NT2/D1 (cell line): ENCODE data around the gene TMEM183A.

Source experiments
- DNase-seq: peaks from one replicate; pipeline ENCODE4 v3.0.0-alpha.2; 2011; ENCODE audit warnings: low read depth, low spot score
- H3K27me3 ChIP-seq: 2 replicates; pipeline ENCODE4 v1.6.0; 2011; ENCODE audit warnings: mild to moderate bottlenecking; ENCODE audit not compliant: insufficient read length, insufficient read depth
- H3K36me3 ChIP-seq: 2 replicates; pipeline ENCODE4 v1.6.1; 2011; ENCODE audit warnings: mild to moderate bottlenecking, low read length, mixed read lengths; ENCODE audit not compliant: insufficient read depth, insufficient read length
- H3K4me1 ChIP-seq: 2 replicates; pipeline ENCODE4 v1.5.1; 2011; ENCODE audit not compliant: insufficient read depth, insufficient read length
- H3K4me3 ChIP-seq: 2 replicates; pipeline ENCODE4 v1.5.1; 2011; ENCODE audit warnings: low read depth; ENCODE audit not compliant: insufficient read length
- H3K9ac ChIP-seq: 2 replicates; pipeline ENCODE4 v1.6.0; 2011; ENCODE audit warnings: low read depth; ENCODE audit not compliant: insufficient read length
- H3K9me3 ChIP-seq: 2 replicates; pipeline ENCODE4 v1.5.1; 2011; ENCODE audit warnings: mild to moderate bottlenecking, low read length; ENCODE audit not compliant: insufficient read depth
- SUZ12 ChIP-seq: IDR thresholded peaks from 2 replicates; pipeline ENCODE4 v1.6.1; 2011; ENCODE audit not compliant: insufficient read length, insufficient read depth; ENCODE audit errors: extremely low read depth
- YY1 ChIP-seq: IDR thresholded peaks from 2 replicates; pipeline ENCODE4 v1.6.1; 2011; ENCODE audit not compliant: insufficient read length, insufficient read depth
- ZNF274 ChIP-seq: IDR thresholded peaks from 2 replicates; pipeline ENCODE4 v1.6.1; 2011; ENCODE audit warnings: mild to moderate bottlenecking, low read depth, low read length

TMEM183A gene

DNA sequence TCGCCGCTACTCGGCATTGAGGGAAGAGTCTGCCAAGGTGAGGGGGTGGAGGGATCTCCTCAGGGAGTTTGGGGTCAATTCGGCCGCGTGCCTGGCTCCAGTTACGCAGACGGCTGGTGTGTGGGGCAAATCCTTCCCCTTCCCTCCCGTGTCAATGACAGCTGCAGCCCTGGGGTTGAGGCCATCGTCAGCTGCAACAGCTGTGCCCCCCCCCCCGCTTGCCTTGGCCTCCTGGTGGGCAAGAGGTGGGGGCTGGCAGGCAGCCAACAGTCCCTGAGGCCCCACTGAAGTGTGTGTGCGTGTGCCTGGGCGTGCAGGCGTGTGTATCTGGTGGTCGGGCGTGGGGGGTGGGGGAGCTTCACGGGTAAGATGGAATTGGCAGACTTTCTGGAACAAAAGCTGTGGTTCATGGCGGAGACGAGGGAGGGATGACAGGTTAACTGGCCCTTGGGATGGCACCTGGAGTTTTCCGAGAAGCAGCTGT is 44.7 kb downstream of the TMEM183A start:
- peaks cover 34% of the 10 kb centered on the region for H3K4me1 ChIP-seq
- H3K9me3 ChIP-seq = no peaks in the 10 kb centered on the region
- TF ChIP-seq YY1 (no peak), SUZ12 (no peak), ZNF274 (no peak)
- no peak for DNase-seq
- H3K27me3 ChIP-seq = no peaks in the 10 kb centered on the region
- peaks cover 13% of the 10 kb centered on the region for H3K36me3 ChIP-seq
- H3K9ac ChIP-seq = no peak overlapping the region
- no peak overlapping the region for H3K4me3 ChIP-seq

DNA sequence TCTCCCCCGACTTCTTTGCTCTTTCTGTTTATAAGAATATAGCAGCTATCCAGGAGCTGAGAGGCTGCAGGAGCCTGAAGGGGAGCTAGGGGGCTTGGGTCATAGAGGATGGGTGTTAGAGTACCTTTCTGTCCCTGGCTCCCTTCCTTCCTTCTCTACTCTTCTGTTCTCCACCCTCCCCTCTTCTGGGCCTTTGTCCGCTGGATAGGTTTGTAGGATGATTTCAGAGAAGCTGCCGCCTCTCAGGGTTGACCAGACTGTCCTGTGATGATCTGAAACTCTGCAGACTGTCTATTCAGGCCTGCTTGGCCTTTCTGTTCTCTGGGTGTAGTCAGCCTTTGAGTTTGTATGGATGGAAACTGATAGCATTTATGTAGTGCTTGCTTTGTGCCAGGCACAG is 45.4 kb downstream of the TMEM183A start:
- no peak for TF ChIP-seq ZNF274
- no peak for TF ChIP-seq SUZ12
- no peak for TF ChIP-seq YY1
- no peak for DNase-seq
- Histone ChIP-seq H3K27me3 (no peaks in the 10 kb centered on the region), H3K4me1 (peaks cover 35% of the 10 kb centered on the region), H3K9me3 (no peaks in the 10 kb centered on the region), H3K36me3 (peaks cover 13% of the 10 kb centered on the region), H3K4me3 (no peak overlapping the region), H3K9ac (no peak overlapping the region)

GRCh38 chr1:203054184-203054583 is 47.0 kb downstream of the TMEM183A start:
- H3K9ac ChIP-seq = no peak overlapping the region
- no peak overlapping the region for H3K4me3 ChIP-seq
- no peaks in the 10 kb centered on the region for H3K9me3 ChIP-seq
- H3K27me3 ChIP-seq = no peaks in the 10 kb centered on the region
- TF ChIP-seq YY1 (no peak), ZNF274 (no peak), SUZ12 (no peak)
- H3K4me1 ChIP-seq = peaks cover 39% of the 10 kb centered on the region
- H3K36me3 ChIP-seq = peaks cover 13% of the 10 kb centered on the region
- DNase-seq = no peak

DNA sequence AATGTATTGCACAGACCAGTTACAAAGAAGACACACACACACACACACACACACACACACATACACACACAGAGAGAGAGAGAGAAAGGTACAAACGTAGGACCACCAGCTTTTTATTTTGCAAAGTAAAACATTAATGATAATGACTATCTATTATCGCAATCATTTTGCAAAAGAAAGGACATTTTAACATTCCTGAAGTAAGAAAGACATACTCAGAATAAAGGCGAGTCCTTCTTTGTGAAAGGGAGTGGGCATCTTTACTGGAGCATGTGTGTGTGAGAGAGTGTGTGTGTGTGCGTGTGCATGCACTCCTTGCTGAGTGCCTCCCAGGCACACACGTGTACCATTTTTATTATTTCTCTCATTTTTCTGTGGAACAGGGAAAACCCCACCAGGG is 47.5 kb downstream of the TMEM183A start:
- H3K9me3 ChIP-seq = no peaks in the 10 kb centered on the region
- TF ChIP-seq ZNF274 (no peak), YY1 (no peak), SUZ12 (no peak)
- no peak overlapping the region for H3K9ac ChIP-seq
- H3K4me1 ChIP-seq = peaks cover 37% of the 10 kb centered on the region
- H3K4me3 ChIP-seq = no peak overlapping the region
- peaks cover 15% of the 10 kb centered on the region for H3K36me3 ChIP-seq
- no peak for DNase-seq
- no peaks in the 10 kb centered on the region for H3K27me3 ChIP-seq

- no peak overlapping the region for H3K4me3 ChIP-seq
- H3K27me3 ChIP-seq = no peaks in the 10 kb centered on the region
- TF ChIP-seq YY1 = no peak
- no peak for TF ChIP-seq ZNF274
- no peak for TF ChIP-seq SUZ12
- DNase-seq = peak; percentile 54
- no peaks in the 10 kb centered on the region for H3K9me3 ChIP-seq
- H3K9ac ChIP-seq = no peak overlapping the region
- H3K4me1 ChIP-seq = peaks cover 39% of the 10 kb centered on the region
- H3K36me3 ChIP-seq = peaks cover 18% of the 10 kb centered on the region
These were observed 48.1 kb downstream of the TMEM183A start for GRCh38 chr1:203055161-203055799.

DNA sequence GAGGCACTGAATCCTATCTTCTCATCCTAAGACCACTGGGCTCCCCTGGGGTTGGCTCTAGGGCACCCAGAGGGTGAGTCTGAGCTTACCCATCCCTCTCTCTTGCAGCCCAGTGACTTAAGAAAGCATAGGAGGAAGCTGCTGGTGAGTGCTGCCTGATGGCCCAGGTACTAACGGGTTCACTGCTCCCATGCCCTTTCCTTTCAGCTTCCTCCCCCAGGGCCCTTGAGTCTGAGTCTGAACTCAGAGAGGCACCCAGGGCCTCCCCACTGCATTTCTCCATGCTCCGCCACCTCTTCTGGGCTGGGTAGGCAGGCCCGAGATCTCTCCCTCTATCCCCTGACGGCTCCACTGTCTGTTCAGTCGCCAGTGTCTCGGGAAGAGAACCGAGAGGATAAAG is 48.8 kb downstream of the TMEM183A start:
- TF ChIP-seq ZNF274 (no peak), SUZ12 (no peak), YY1 (no peak)
- Histone ChIP-seq H3K27me3 (no peaks in the 10 kb centered on the region), H3K36me3 (peaks cover 25% of the 10 kb centered on the region), H3K4me1 (peaks cover 39% of the 10 kb centered on the region), H3K9me3 (peaks cover 5% of the 10 kb centered on the region; the same call in 1 of the 2 replicates), H3K4me3 (no peak overlapping the region), H3K9ac (no peak overlapping the region)
- no peak for DNase-seq

GRCh38 chr1:203056516-203056915 is 49.3 kb downstream of the TMEM183A start:
- no peak for DNase-seq
- H3K4me3 ChIP-seq = no peak overlapping the region
- no peaks in the 10 kb centered on the region for H3K27me3 ChIP-seq
- H3K4me1 ChIP-seq = peaks cover 39% of the 10 kb centered on the region
- no peak overlapping the region for H3K9ac ChIP-seq
- no peak for TF ChIP-seq ZNF274
- TF ChIP-seq SUZ12 = no peak
- no peak for TF ChIP-seq YY1
- peaks cover 10% of the 10 kb centered on the region; the same call in 1 of the 2 replicates for H3K9me3 ChIP-seq
- peaks cover 30% of the 10 kb centered on the region for H3K36me3 ChIP-seq
